ENCODE measurements around the gene SCAANT1. TPM values are rescaled to one million over a fixed set of nuclear protein-coding genes. Genes with fewer than 3 reads are reported as not detected.
A peak's percentile ranks its signal among the peaks of the same experiment; 100 is the strongest.

SCAANT1 gene
- total RNA-seq: not detected

DNA sequence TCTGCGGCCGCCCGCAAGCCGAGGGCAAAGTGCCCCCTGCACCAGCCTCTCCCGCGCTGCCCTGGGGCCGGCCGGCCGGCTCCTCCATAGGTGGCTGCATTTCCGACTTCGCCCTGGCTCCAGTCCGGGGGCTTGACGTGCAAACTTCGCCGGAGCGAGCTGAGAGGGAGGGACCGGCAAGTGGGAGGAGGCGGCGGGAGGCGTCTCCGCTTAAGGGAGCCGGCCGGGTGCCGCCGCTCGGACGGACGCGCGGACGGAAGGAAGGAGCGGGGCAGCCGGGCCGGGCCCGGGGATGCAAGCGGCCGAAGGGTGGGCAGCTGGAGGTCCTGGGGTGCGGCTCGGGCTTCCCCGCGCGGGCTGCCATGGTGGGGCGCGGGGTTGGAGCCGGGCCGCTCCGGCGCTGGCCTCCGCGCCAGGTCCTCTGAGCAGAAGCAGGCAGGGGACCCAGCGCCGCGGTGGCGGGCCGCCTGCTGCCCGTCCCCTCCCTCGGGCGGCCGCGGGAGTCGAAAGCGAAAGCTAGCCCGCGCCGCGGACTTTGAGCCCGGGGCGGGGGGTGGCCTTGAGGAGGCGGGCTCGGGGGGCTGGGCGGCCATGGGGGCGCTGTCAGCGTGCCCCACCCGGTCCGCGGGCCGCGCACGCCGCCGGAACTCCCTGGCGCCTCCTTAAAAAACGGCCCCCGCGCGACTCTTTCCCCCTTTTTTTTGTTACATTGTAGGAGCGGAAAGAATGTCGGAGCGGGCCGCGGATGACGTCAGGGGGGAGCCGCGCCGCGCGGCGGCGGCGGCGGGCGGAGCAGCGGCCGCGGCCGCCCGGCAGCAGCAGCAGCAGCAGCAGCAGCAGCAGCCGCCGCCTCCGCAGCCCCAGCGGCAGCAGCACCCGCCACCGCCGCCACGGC is at the start of gene SCAANT1:
Gene SCAANT1, minus strand, starts transcription at position 511 of the 895 bp plus-strand sequence.
- FAIRE-seq (no peak), DNase-seq (ENCODE audit: low spot score in 2 of 2) (peak; percentile 83 to 92)

DNA sequence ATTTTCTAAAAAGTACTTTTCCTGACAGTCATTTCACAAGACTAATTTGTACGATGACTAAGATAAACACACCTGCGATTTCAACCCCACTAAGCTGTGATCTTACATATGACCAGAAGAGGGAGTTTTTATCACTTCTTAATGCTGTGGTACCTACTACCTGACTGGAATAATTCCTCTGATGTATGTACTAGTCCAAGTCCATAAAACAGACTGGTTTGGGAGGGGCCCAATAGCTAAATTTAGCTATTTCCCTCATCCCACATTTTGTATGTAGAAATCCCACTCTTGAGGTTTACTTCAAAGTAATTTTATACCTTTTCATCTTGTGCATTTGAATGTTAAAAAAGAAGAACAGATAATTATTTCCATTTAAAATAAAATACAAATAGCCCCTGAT is 49.7 kb upstream of the SCAANT1 start:
- no peak for FAIRE-seq
- DNase-seq (ENCODE audit: low spot score in 2 of 2): no peak

- DNase-seq (ENCODE audit: low spot score in 2 of 2): no peak
- no peak for FAIRE-seq
Measured at GRCh38 chr3:63960048-63960711, 48.0 kb upstream of the SCAANT1 start.

DNA sequence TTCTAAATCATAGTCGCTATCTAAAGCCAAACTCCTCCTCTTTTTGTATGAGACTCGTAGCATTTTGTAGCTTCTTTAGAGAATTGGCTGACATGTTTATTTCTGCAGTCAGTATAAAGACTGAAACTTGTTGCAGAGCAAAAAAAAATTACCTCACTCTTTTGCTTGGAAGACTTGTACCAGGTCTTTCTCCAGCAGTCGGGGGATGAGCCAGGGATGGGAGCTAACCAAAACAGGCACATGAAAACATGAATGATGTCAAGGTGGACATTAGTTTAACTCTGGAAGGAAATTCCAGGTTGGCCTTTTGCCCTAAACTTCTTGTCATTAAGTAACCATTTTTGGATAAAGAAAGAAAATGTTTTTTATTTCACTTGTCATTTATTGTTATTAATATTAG is 47.0 kb upstream of the SCAANT1 start:
- no peak for FAIRE-seq
- no peak for DNase-seq (ENCODE audit: low spot score in 2 of 2)

DNA sequence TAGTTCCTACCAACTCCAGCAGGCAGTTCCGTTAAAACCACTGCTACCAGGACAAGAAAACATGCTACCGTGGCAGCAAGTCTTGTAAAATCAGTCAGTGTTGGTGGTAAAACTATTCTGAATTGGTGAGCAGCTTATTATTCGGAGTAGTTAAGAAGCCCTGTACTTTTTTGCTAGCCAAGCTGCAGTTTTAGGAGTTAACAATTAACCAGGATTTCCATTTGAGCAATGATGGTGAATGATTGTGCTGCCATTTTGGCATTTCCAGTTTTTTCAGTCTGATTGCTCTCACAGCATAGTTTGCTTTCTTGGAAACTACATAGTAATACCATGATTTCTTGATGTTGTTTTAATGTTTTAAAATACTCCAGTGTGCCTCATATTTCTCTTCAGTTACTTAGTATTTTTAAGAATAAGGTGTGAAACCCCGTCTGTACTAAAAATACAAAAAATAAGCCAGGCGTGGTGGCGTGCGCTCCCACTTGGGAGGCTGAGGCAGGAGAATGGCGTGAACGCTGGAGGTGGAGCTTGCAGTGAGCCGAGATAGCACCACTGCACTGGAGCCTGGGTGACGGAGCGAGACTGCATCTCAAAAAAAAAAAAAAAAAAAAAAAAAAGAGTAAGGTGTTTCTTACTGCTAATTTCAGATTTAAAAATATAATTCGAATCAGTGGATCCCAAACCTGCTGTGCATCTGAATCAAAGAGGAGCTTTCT is 43.8 kb upstream of the SCAANT1 start:
- no peak for FAIRE-seq
- no peak for DNase-seq (ENCODE audit: low spot score in 2 of 2)

- no peak for DNase-seq (ENCODE audit: low spot score in 2 of 2)
- FAIRE-seq: no peak
Measured at GRCh38 chr3:63955036-63955650, 43.0 kb upstream of the SCAANT1 start.

- no peak for DNase-seq (ENCODE audit: low spot score in 2 of 2)
- no peak for FAIRE-seq
Measured at GRCh38 chr3:63954182-63954581, 42.0 kb upstream of the SCAANT1 start.

DNA sequence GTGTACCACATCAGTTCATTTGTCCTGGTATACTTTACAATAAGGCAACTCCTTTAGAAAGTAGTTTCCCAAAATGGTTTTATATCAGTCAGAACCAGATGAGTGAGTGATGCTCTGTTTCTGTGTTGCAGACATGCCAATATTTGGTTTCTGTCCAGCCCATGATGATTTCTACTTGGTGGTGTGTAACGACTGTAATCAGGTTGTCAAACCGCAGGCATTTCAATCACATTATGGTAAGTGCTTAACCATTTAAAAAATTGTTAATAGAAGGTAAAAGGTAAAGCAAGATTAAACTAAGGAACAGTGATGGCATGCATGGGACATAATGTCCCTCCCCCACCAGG is 40.0 kb upstream of the SCAANT1 start:
- FAIRE-seq: no peak

GRCh38 chr3:63951492-63952247 is 39.5 kb upstream of the SCAANT1 start:
- no peak for FAIRE-seq
- DNase-seq (ENCODE audit: low spot score in 2 of 2): no peak

More for the DNA sequence above, 40.0 kb upstream of the SCAANT1 start:
- DNase-seq (ENCODE audit: low spot score in 2 of 2): no peak

DNA sequence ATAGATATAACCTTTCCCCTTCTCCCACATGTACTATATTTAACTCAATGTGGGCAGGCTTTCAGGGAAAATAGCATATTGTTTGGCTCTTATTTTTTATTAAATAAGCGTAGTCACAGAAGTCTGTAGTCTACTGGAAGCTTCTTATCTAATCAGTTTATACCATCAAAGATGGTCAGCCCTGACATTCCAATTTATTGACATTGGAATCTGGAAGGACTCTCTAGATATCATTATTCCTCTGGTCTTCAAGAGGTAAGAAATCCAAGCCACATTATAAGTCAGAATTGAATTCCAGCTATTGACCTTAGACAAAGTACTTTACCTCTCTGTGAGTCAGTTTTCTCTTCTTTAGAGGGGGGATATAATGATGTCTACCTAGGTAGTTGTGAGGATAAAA is 38.5 kb upstream of the SCAANT1 start:
- FAIRE-seq: no peak
- no peak for DNase-seq (ENCODE audit: low spot score in 2 of 2)

DNA sequence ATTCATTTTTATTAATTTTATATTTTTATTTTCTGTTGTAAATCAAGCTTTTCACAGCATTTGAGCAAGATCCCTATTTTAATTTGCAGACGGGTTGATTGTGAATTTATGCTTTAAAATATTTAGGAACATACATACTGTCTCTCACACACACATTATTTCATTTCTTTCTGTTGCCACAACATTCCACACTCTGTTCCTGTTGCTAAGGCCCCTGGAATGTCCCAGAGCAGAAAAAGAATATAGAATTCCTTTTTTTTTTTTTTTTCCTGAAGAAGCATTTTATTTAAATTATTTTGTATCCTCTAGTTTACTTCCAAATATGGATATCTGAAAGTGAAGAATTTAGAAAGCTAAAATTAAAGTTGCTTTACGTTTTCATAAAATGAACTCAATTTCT is 36.8 kb upstream of the SCAANT1 start:
- DNase-seq (ENCODE audit: low spot score in 2 of 2): no peak
- no peak for FAIRE-seq

- FAIRE-seq: no peak
- no peak for DNase-seq (ENCODE audit: low spot score in 2 of 2)
Measured at GRCh38 chr3:63947594-63947993, 35.4 kb upstream of the SCAANT1 start.

DNA sequence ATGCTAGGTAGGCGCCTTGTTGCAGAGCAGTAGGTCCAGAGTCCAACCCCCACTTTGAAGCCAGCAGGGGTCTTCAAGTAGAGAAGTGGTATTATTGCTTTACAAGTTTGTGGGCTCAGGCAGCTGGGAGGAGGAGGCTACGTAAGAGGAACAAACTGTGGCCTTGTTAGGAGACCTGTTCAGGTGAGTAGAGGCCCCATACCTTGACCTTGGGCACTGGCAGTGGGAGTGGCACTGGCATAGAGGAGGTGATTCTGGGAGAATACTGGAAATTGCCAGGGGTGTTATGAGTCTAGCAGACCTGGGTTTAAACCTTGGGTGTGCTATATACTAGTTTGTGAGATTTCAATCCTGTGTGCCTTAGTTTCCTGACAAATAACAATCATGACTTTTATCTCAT is 34.6 kb upstream of the SCAANT1 start:
- DNase-seq (ENCODE audit: low spot score in 2 of 2) (no peak), FAIRE-seq (no peak)

DNA sequence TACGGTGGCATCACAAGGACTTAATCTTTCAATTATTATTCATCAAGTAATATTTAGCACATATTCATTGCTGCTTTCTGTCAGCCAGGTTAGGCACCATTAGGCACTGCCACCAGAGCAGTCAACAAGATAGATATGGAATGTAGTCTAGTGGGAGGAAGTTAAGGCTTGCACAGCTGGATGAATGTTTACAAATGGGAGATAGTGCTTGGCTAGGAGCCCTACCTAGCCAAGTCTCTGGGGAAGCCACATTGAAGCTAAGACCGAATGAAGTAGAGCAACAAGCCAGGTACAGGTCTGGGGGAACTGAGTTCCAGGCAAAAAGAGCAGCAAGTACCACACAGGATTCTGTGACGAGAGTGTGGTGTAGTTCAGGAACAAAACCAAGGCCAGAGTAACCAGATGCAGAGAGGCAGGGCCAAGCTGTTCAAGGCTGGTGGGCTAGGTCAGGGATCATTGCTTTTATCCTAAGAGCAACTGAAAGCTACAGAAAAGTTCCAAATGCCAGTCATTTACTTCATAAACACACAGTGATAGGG is 33.4 kb upstream of the SCAANT1 start:
- no peak for DNase-seq (ENCODE audit: low spot score in 2 of 2)
- FAIRE-seq: no peak

- no peak for DNase-seq (ENCODE audit: low spot score in 2 of 2)
Measured at GRCh38 chr3:63943678-63944077, 31.5 kb upstream of the SCAANT1 start.

GRCh38 chr3:63942528-63942927 is 30.3 kb upstream of the SCAANT1 start:
- DNase-seq (ENCODE audit: low spot score in 2 of 2) (no peak), FAIRE-seq (no peak)

More at GRCh38 chr3:63943678-63944077, 31.5 kb upstream of the SCAANT1 start:
- no peak for FAIRE-seq

DNA sequence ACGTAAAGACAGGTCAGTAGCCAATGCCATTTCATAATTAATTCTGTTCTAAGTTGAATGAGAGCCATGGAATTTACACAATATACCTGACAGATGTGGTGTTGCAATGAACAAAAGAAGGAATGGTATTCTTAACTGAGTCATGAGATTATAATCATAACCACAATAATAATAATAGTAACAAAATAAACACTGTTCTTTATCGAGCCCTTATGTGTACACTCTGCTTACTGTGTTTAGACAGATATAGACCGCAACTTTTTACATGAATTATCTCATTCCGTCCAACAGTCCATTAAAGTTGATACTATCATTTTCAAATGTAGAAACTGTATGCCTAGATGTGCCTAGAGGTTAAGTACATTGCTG is 28.2 kb upstream of the SCAANT1 start:
- no peak for FAIRE-seq
- no peak for DNase-seq (ENCODE audit: low spot score in 2 of 2)

DNA sequence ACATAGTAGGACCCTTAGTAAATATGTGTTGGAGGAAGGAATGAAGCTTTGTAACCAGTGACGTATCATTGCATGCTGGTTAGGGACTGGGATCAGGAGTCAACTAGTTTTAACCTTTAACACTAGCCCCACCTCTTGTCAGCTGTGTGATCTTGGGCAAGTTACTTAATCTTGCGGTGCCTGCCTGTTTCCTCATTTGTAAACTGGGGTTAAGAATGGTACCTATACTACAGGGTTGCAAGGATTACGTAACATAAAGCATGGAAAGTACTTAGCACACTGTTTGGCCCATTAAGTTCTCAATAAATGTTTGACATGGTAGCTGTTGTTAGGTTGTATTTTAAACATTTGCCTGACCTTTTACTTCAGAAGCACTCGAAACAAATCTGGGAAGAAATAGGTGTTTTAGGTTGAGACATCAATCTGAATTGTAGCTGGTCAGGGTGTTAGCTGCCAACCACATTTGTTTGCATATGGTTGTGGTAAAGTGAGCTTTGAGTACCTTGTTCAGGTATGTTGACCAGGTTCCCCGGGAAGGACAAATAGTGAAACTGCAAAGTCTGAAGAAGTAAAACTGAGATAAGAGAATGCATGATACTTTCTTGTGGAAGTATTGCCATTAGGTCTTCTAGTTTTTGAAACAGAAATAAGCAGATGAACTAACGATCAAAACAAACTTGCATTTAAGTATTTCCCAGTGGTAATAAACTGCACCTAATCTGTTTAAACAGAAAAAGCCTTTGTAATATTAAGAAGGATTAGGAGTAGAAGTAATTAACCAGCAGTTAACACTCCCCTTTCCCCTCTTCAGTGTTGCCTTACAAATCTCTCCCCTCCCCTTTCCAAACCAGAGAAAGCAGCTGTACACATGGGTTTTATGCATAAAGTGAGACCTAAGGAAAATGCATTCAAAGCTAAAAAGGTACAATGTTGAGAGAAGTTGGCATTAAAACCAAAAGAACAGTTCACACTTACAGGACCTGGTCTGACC is 25.8 kb upstream of the SCAANT1 start:
- FAIRE-seq: no peak

GRCh38 chr3:63936925-63937324 is 24.7 kb upstream of the SCAANT1 start:
- FAIRE-seq (no peak), DNase-seq (ENCODE audit: low spot score in 2 of 2) (no peak)

More for the DNA sequence above, 25.8 kb upstream of the SCAANT1 start:
- DNase-seq (ENCODE audit: low spot score in 2 of 2): no peak
